Activated CD4-positive, alpha-beta T cell treated with anti-CD3 and anti-CD28 coated beads, Interleukin-2, amount 50 U/mL, for 1 hour (primary cell): Measurements from ENCODE around the gene PRKCE.

Experiments
- DNase-seq: peaks from one replicate; pipeline ENCODE4 v3.0.0-alpha.2; 2020

Gene PRKCE

GRCh38 chr2:45732436-45732835, 81.0 kb downstream of the PRKCE start:
- DNase-seq, result no peak

GRCh38 chr2:45732946-45733345, 81.5 kb downstream of the PRKCE start:
- no peak for DNase-seq

- no peak for DNase-seq
These were observed 82.9 kb downstream of the PRKCE start for GRCh38 chr2:45734336-45734735.

- no peak for DNase-seq
These were observed 83.5 kb downstream of the PRKCE start for GRCh38 chr2:45734952-45735351.

- DNase-seq, result no peak
These were observed 85.6 kb downstream of the PRKCE start for GRCh38 chr2:45736757-45737704.

GRCh38 chr2:45739796-45740485, 88.5 kb downstream of the PRKCE start:
- no peak for DNase-seq

- no peak for DNase-seq
These were observed 89.8 kb downstream of the PRKCE start for GRCh38 chr2:45741161-45741850.

- DNase-seq, result no peak
These were observed 92.3 kb downstream of the PRKCE start for GRCh38 chr2:45743531-45744396.

GRCh38 chr2:45745231-45745630, 93.8 kb downstream of the PRKCE start:
- DNase-seq, result no peak

- DNase-seq, result no peak
These were observed 95.4 kb downstream of the PRKCE start for GRCh38 chr2:45746888-45747287.

GRCh38 chr2:45747363-45747762, 95.9 kb downstream of the PRKCE start:
- no peak for DNase-seq

GRCh38 chr2:45748239-45748638, 96.8 kb downstream of the PRKCE start:
- no peak for DNase-seq

GRCh38 chr2:45750001-45750400, 98.5 kb downstream of the PRKCE start:
- no peak for DNase-seq

- no peak for DNase-seq
These were observed 99.0 kb downstream of the PRKCE start for GRCh38 chr2:45750484-45750883.

GRCh38 chr2:45753381-45753780, 101.9 kb downstream of the PRKCE start:
- DNase-seq, result no peak

GRCh38 chr2:45754131-45755010, 102.9 kb downstream of the PRKCE start:
- DNase-seq, result no peak

GRCh38 chr2:45755585-45756335, 104.3 kb downstream of the PRKCE start:
- no peak for DNase-seq

GRCh38 chr2:45758018-45758417, 106.5 kb downstream of the PRKCE start:
- DNase-seq, result no peak

- DNase-seq, result no peak
These were observed 107.9 kb downstream of the PRKCE start for GRCh38 chr2:45759310-45759851.

GRCh38 chr2:45761635-45762034, 110.2 kb downstream of the PRKCE start:
- DNase-seq, result no peak
